Testis (tissue), 3 donors: ENCODE data around the gene SREBF2. TPM values are rescaled to one million over a fixed set of nuclear protein-coding genes. Genes with fewer than 3 reads are reported as not detected.

Experiments
- DNase-seq: peaks from one replicate; pipeline ENCODE4 v3.0.0-alpha.2; 2019
- H3K27ac ChIP-seq, 2 donors: fragments of 200-600 bp; sonication (generic); one replicate each; pipeline ENCODE4 v1.5.1; 2019
- H3K27me3 ChIP-seq: fragments of 200-600 bp; sonication (generic); one replicate; pipeline ENCODE4 v1.5.1; 2019
- H3K36me3 ChIP-seq: fragments of 200-600 bp; sonication (generic); one replicate; pipeline ENCODE4 v1.5.1; 2017; ENCODE audit warnings: low read depth; ENCODE audit errors: missing control alignments
- H3K4me1 ChIP-seq: fragments of 200-600 bp; sonication (generic); one replicate; pipeline ENCODE4 v1.5.1; 2019
- H3K4me3 ChIP-seq, 2 donors: fragments of 200-600 bp; sonication (generic); one replicate each; pipeline ENCODE4 v1.5.1; 2017 to 2019
- H3K9me3 ChIP-seq: fragments of 200-600 bp; sonication (generic); one replicate; pipeline ENCODE4 v1.5.1; 2017
- POLR2A ChIP-seq: fragments of 450-650 bp; IDR thresholded peaks from one replicate; pipeline ENCODE4 v1.6.1; 2017; ENCODE audit warnings: antibody characterized with exemption, mild to moderate bottlenecking, moderate library complexity
- WGBS, 2 donors: methylation state at CpG; one replicate each; pipeline ENCODE4 v1.1.5; 2018; 5-methylcytosine and 5-hydroxymethylcytosine counted together
- intact Hi-C: fragments of 100-400 bp; cut with DNase I; formaldehyde crosslinking; loops from one replicate; pipeline ENCODE4 v1.15.1; 2023; ENCODE audit warnings: low total_unique reads
- polyA plus RNA-seq: library from polyadenylated mRNA; stranded (reverse); fragments of 350-450 nt; fragmentation: Illumina TruSeq; extraction: RNeasy Lipid Tissue Mini Kit (QIAGEN cat#74804); gene quantifications from one replicate; pipeline ENCODE4 v1.2.3, GENCODE V29; 2014; ENCODE audit warnings: low read depth, low replicate concordance; ENCODE audit not compliant: insufficient read depth
- total RNA-seq, 2 donors: library from RNA; depleted of rRNA; stranded (reverse); fragments of >200 nt; gene quantifications; one replicate each; pipeline ENCODE4 v1.2.3, GENCODE V29; 2016
- TF ChIP-seq, protein P1 (sequence below), 3 experiments: fragments of 450-650 bp in 2 of 3; fragments of 200-600 bp in 1 of 3; sonication (generic) in 1 of 3; IDR thresholded peaks; one replicate each; pipeline ENCODE4 v1.5.1; 2016 to 2019; ENCODE audit warnings: antibody characterized with exemption in 3 of 3, mild to moderate bottlenecking in 2 of 3, moderate library complexity in 1 of 3

Gene SREBF2
- total and polyA plus RNA-seq, 3 donors from 2014 or later = 59.7 to 119 (median 79.8) TPM

DNA sequence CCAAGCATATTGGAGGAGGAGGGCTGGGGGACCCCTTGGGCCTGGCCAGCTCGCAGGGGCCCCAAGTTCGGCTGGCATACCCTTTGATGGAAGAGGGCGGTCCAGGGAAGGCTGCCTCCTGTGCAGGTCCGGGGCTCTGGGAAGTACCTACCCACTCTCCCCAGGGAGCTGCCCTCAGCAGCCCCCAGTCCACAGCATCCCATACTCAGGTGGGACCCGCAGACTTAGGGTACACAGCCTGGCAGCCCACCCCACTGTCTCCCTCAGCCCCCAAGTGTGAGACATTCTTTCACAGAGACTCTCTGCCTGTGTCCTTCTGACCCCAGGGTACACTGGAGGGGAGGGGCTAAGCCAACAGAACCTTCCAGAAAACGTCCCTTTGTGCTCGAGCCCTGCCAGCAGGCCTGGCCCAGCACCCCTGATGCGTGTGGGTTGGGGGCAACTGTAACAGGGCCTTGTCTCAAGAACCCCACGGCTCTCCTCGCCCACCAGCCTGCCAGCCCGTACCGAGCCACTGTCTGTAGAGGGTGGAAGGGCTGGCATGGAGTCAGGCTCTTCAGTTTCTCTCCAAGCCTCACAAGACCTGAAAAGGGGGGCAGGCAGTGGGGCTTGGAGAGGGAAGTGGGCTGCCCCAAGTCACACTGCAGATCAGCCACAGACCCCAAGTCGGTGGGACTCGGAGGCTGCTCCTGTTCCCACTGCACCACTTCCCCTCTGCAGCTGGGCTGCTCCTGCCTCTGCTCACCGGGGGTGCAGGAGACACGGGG lies 100.7 kb downstream of the SREBF2 start:
- no peaks in the 10 kb centered on the region for H3K9me3 ChIP-seq
- no peak overlapping the region for H3K27ac ChIP-seq
- no peak overlapping the region for H3K4me3 ChIP-seq
- H3K4me1 ChIP-seq = no peaks in the 10 kb centered on the region
- 89% methylated on average over 3 to 16 of the region's 16 CpGs for WGBS, 2 donors
- DNase-seq = no peak
- no peaks in the 10 kb centered on the region for H3K36me3 ChIP-seq
- intact Hi-C loops = no loop called here
- no peaks in the 10 kb centered on the region for H3K27me3 ChIP-seq
- TF ChIP-seq POLR2A = no peak

DNA sequence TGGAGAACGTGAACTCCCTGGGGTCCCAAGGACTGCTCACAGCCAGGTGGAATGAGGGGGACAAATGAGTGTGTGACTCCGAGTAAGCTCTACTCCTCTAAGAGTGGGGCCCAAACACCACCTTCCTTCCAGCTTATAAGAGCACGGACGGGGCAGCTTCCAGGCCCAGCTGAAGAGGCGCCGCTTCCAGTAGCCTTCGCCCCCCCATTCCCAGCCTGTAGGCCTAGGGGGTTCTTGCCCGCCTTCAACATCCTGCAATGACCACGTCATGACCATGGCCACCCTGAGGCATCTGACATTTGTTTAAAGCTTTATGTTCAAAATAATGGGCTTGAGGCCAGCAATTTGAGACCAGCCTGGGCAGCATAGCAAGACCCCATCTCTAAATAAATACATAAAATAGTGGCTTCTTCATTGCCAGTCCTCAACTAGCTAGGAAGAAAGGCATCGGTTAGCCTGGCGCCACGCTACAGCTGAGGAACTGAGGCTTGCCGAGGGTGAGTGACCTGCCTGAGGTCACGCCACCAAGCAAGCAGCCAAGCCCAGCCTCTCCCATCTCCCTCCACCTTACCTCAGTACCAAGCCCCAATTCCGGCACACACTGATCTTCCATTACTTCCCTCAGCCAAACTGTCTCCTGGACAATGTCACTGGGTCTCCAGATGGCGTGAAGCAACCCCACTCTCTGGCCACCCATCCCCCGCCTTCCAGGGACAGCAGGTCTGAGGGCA lies 101.5 kb downstream of the SREBF2 start:
- H3K4me1 ChIP-seq = no peaks in the 10 kb centered on the region
- H3K4me3 ChIP-seq = no peak overlapping the region
- no peaks in the 10 kb centered on the region for H3K36me3 ChIP-seq
- intact Hi-C loops = no loop called here
- no peak overlapping the region for H3K27ac ChIP-seq
- TF ChIP-seq POLR2A = no peak
- TF ChIP-seq, protein P1, sequence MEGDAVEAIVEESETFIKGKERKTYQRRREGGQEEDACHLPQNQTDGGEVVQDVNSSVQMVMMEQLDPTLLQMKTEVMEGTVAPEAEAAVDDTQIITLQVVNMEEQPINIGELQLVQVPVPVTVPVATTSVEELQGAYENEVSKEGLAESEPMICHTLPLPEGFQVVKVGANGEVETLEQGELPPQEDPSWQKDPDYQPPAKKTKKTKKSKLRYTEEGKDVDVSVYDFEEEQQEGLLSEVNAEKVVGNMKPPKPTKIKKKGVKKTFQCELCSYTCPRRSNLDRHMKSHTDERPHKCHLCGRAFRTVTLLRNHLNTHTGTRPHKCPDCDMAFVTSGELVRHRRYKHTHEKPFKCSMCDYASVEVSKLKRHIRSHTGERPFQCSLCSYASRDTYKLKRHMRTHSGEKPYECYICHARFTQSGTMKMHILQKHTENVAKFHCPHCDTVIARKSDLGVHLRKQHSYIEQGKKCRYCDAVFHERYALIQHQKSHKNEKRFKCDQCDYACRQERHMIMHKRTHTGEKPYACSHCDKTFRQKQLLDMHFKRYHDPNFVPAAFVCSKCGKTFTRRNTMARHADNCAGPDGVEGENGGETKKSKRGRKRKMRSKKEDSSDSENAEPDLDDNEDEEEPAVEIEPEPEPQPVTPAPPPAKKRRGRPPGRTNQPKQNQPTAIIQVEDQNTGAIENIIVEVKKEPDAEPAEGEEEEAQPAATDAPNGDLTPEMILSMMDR (IDR thresholded peaks at IDR 0.05) = no peak
- no peak for DNase-seq
- WGBS, 2 donors = 94 to 95% methylated on average over 16 to 17 of the region's 17 CpGs
- H3K27me3 ChIP-seq = no peaks in the 10 kb centered on the region
- no peaks in the 10 kb centered on the region for H3K9me3 ChIP-seq

DNA sequence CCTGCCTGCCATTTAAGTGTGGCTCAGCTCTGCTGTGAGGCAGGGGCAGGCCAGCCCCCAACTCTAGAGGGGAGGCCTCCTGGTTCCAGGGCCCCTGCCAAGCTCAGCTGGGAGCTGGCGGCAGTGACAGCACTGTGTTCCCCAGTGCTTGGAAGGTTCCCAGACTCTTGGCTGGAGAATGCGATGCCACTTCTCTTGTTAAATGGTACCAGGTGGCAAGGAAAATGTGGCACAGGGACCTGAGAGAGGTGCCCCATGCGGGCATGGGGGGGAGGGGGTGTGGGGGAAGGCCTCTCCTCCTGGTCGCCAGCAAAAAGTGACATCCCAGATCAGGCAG lies 102.1 kb downstream of the SREBF2 start:
- no peaks in the 10 kb centered on the region for H3K9me3 ChIP-seq
- no peak for TF ChIP-seq POLR2A
- TF ChIP-seq, protein P1 (IDR thresholded peaks at IDR 0.05) = no peak
- no peaks in the 10 kb centered on the region for H3K27me3 ChIP-seq
- no peaks in the 10 kb centered on the region for H3K36me3 ChIP-seq
- 69 to 80% methylated on average over 1 to 4 of the region's 4 CpGs for whole genome bisulfite sequencing, 2 donors
- H3K4me1 ChIP-seq = no peaks in the 10 kb centered on the region
- intact Hi-C loops = no loop called here
- no peak overlapping the region for H3K4me3 ChIP-seq
- DNase-seq = no peak
- H3K27ac ChIP-seq = no peak overlapping the region

DNA sequence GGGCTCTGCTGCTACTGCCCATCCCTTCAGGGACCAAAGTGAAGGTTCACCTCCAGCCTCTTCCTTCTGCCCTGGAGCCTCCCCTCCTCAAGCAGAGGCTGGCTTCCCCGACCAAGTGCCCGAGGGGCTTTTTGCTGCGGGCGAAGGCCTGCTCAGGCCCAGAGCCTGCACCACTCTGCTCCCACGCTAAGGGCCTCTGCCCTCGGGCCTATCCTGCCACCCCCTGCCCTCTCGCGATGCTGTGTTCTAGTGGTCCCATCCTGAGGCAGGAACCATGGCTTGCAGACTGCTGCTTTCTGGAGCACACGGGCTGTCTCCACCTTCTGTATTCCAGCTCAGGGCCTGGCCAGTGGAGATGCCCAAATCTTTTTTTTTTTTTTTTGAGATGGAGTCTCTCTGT lies 102.6 kb downstream of the SREBF2 start:
- no peak overlapping the region for H3K4me3 ChIP-seq
- H3K27ac ChIP-seq = no peak overlapping the region
- WGBS, 2 donors = 91 to 94% methylated on average over 9 of the region's 9 CpGs
- intact Hi-C loops = no loop called here
- no peaks in the 10 kb centered on the region for H3K27me3 ChIP-seq
- no peak for DNase-seq
- H3K36me3 ChIP-seq = no peaks in the 10 kb centered on the region
- no peak for TF ChIP-seq POLR2A
- TF ChIP-seq, protein P1 (IDR thresholded peaks at IDR 0.05) = no peak
- no peaks in the 10 kb centered on the region for H3K9me3 ChIP-seq
- H3K4me1 ChIP-seq = no peaks in the 10 kb centered on the region

DNA sequence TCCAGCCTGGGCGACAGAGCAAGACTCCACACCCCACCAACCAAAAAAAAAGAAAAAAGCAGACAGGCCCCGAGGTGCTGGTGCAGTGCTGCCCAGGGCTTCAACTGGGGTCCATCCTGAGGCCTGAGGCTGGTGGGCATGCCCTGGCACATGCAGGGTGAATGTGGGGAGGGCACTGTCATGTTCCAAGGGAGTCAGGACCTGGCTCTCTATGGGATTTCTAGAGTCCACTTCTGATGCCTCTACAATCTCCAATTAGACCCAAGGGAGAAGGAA lies 103.9 kb downstream of the SREBF2 start:
- H3K36me3 ChIP-seq = no peaks in the 10 kb centered on the region
- no peaks in the 10 kb centered on the region for H3K9me3 ChIP-seq
- no peak overlapping the region for H3K27ac ChIP-seq
- intact Hi-C loops = no loop called here
- DNase-seq = no peak
- H3K4me3 ChIP-seq = no peak overlapping the region
- WGBS, 2 donors = 95 to 96% methylated on average over 2 of the region's 2 CpGs
- TF ChIP-seq, protein P1 (IDR thresholded peaks at IDR 0.05) = no peak
- no peak for TF ChIP-seq POLR2A
- H3K4me1 ChIP-seq = peaks cover 4% of the 10 kb centered on the region
- no peaks in the 10 kb centered on the region for H3K27me3 ChIP-seq
